Glutamatergic neuron (in vitro differentiated cells): ENCODE results near the gene MS4A6E. TPM values are rescaled to one million over a fixed set of nuclear protein-coding genes. Genes with fewer than 3 reads are reported as not detected.

Experiments
- DNase-seq: peaks from one replicate; pipeline ENCODE4 v3.0.0; 2022
- H3K27ac Mint-ChIP-seq: one replicate; pipeline ENCODE4 v1.8.0; 2020; ENCODE audit warnings: mild to moderate bottlenecking, mixed read lengths, inconsistent platforms; ENCODE audit not compliant: unreplicated experiment
- H3K27me3 Mint-ChIP-seq: one replicate; pipeline ENCODE4 v1.8.0; 2020; ENCODE audit warnings: mild to moderate bottlenecking, moderate library complexity, mixed read lengths, inconsistent platforms; ENCODE audit not compliant: unreplicated experiment
- H3K36me3 Mint-ChIP-seq: one replicate; pipeline ENCODE4 v1.8.0; 2020; ENCODE audit warnings: mild to moderate bottlenecking, mixed read lengths, inconsistent platforms; ENCODE audit not compliant: unreplicated experiment
- H3K4me1 Mint-ChIP-seq: one replicate; pipeline ENCODE4 v1.8.0; 2020; ENCODE audit warnings: mild to moderate bottlenecking, low read depth, mixed read lengths, inconsistent platforms; ENCODE audit not compliant: unreplicated experiment
- H3K4me3 Mint-ChIP-seq: one replicate; pipeline ENCODE4 v1.8.0; 2020; ENCODE audit warnings: mild to moderate bottlenecking, mixed read lengths, inconsistent platforms; ENCODE audit not compliant: unreplicated experiment
- H3K9me3 Mint-ChIP-seq: one replicate; pipeline ENCODE4 v1.8.0; 2020; ENCODE audit warnings: mild to moderate bottlenecking, moderate library complexity, mixed read lengths, inconsistent platforms; ENCODE audit not compliant: unreplicated experiment
- total RNA-seq: library from RNA; stranded (reverse); fragmentation: NEBNext Ultra II Directional; extraction: Animal tissue kit (Norgen Biotek cat#: 25700); gene quantifications from one replicate; pipeline ENCODE4 v1.2.1, GENCODE V29; 2021; ENCODE audit not compliant: unreplicated experiment
- TF ChIP-seq, protein P1 (sequence below): fragments of 200-600 bp; sonication (generic); IDR thresholded peaks from one replicate; pipeline ENCODE4 v1.5.0; 2021; ENCODE audit not compliant: partially characterized antibody, unreplicated experiment

MS4A6E gene
- total RNA-seq, 1 donor from 2014 or later, result not detected

- Mint-ChIP-seq H3K4me3 (no peak overlapping the region), H3K9me3 (no peaks in the 10 kb centered on the region), H3K36me3 (no peaks in the 10 kb centered on the region), H3K27ac (no peak overlapping the region), H3K27me3 (no peaks in the 10 kb centered on the region), H3K4me1 (no peaks in the 10 kb centered on the region)
- TF ChIP-seq, protein P1, sequence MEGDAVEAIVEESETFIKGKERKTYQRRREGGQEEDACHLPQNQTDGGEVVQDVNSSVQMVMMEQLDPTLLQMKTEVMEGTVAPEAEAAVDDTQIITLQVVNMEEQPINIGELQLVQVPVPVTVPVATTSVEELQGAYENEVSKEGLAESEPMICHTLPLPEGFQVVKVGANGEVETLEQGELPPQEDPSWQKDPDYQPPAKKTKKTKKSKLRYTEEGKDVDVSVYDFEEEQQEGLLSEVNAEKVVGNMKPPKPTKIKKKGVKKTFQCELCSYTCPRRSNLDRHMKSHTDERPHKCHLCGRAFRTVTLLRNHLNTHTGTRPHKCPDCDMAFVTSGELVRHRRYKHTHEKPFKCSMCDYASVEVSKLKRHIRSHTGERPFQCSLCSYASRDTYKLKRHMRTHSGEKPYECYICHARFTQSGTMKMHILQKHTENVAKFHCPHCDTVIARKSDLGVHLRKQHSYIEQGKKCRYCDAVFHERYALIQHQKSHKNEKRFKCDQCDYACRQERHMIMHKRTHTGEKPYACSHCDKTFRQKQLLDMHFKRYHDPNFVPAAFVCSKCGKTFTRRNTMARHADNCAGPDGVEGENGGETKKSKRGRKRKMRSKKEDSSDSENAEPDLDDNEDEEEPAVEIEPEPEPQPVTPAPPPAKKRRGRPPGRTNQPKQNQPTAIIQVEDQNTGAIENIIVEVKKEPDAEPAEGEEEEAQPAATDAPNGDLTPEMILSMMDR, result no peak
- no peak for DNase-seq
These were observed 21.0 kb upstream of the MS4A6E start for GRCh38 chr11:60305906-60306619.

DNA sequence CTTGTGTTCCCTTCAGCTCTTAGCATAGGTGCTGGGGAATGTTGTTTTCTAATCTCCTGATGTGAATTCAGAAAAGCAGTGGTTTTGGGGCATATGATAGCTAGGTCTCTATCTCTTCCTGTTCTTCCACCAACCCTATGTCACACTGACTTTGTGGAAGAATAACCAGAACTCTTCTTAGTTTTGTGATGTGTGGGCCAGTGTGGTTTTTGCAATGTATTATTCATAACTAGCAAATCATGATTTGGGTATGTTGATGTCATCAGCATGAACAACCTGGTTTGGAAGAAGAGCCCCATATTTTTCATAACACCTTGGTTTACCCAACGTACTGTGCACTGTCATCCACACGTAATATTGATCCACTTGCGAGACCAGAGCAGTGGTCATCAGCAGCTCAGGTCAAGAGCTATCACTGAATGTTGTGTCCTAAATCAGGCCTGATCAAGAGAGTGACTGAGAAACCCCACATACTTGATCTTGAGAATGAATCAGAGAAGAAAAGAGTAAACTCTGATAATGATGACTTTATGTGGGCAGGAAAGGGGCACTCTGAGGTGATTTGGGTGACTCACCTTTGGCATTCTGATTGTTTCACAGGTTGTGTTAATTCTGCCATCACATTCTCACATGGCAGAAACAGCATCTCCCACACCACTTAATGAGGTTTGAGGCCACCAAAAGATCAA is 19.4 kb upstream of the MS4A6E start:
- TF ChIP-seq, protein P1, result no peak
- no peaks in the 10 kb centered on the region for H3K27me3 Mint-ChIP-seq
- H3K36me3 Mint-ChIP-seq, result no peaks in the 10 kb centered on the region
- no peaks in the 10 kb centered on the region for H3K9me3 Mint-ChIP-seq
- H3K4me3 Mint-ChIP-seq, result no peak overlapping the region
- no peaks in the 10 kb centered on the region for H3K4me1 Mint-ChIP-seq
- H3K27ac Mint-ChIP-seq, result no peak overlapping the region
- no peak for DNase-seq

DNA sequence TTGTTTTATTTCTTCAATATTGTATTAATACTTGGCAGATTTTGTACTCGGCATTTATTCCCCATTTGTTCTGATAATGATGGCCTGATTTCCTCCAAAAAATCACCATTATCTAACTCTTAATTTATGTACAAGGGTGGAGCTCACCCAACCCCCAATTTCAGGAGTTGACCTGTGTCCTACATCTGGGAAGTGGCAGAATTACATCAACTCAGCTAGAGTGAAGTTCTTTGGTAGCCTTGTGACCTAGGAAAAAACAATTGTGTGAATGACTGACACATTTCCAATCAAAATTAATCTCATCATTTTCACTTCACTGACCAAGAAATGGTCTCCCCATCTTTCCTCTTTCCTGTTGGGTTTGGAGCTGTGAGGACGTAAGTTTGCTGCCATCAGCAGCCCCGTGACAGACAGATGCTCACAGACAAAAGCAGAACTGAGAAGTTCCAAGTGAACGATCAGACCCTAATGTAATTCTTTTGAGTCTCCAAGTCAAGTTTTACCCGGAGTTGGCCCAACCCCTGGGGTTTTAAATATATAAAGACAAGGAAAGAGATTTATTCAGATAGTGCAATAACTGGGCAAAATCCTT is 16.6 kb upstream of the MS4A6E start:
- H3K4me1 Mint-ChIP-seq, result no peaks in the 10 kb centered on the region
- no peak for DNase-seq
- no peaks in the 10 kb centered on the region for H3K9me3 Mint-ChIP-seq
- TF ChIP-seq, protein P1, result no peak
- no peak overlapping the region for H3K4me3 Mint-ChIP-seq
- no peaks in the 10 kb centered on the region for H3K36me3 Mint-ChIP-seq
- H3K27me3 Mint-ChIP-seq, result no peaks in the 10 kb centered on the region
- no peak overlapping the region for H3K27ac Mint-ChIP-seq

DNA sequence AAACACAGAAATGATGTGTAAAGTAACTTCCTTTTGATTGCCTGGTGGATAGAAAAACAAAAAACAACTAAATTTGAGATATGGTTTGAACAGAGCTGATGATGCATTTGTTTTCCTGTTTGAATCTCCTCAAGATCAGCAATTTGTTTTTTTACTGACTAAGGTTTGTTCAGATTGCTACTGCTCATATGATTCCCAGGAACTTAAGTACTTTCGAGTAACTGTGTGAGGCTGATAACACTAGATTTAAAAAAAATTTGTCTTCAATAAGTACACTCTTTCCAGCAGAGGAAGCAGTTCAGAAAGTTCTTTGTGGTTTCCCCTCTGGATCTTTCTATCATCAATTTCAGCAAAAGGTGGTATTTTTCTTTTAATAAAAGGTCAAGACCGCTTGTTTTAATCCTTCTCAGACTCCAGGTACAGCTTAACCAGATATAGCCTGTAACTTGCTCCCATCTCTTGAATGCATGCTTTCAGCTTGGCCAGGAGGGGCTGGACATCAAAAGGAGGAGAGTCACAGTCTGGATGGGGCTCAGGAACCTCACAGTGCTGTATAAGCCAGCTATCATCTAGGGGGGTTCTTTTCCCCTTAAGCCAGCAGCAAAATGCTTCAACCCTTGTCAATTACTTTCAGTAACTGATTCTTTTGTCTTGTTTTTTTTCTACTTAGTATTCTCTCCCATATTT is 12.3 kb upstream of the MS4A6E start:
- H3K4me3 Mint-ChIP-seq, result no peak overlapping the region
- DNase-seq, result no peak
- H3K4me1 Mint-ChIP-seq, result no peaks in the 10 kb centered on the region

More for the DNA sequence above, 12.3 kb upstream of the MS4A6E start:
- Mint-ChIP-seq H3K36me3 (peaks cover 1% of the 10 kb centered on the region), H3K9me3 (peaks cover 1% of the 10 kb centered on the region), H3K27ac (no peak overlapping the region), H3K27me3 (no peaks in the 10 kb centered on the region)
- TF ChIP-seq, protein P1, result no peak
